ENCODE measurements around the gene LMLN. TPM values are rescaled to one million over a fixed set of nuclear protein-coding genes. Genes with fewer than 3 reads are reported as not detected.

LMLN gene
- total and polyA plus RNA-seq, 2 of the 8 experiments (the other 6 are each of a cell fraction or from before 2014, with no cell fraction given) = 3.9 to 5.0 TPM

DNA sequence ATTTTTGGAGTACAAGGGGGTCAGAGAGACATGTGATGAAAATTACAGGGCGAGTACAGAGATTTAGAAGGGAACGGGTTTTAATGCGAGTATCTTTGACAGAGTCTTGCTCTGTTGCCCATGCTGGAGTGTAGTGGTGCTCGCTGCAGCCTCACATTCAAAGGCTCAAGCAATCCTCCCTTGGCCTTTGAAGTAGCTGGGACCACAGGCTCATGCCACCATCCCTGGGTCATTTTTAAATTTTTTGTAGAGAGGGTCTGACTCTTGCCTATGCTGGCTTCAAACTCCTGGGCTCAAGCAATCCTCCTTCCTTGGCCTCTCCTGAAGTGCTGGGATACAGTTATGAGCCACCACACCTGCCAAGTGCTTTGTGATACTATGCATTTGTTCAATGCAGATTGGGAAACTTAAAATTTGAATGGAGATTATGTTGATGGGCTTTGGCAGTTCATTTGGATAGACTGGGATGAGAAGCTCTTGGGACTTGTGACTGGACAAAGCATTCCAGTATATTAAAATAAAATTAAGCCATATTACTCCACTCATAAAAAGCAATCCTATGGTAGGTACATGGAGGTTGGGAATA lies 4.0 kb upstream of the LMLN start:
- Histone ChIP-seq H3K4me1 (replicated peaks in 1 of 4; ENCODE audit: control insufficient read depth in 3 of 4, insufficient read depth in 4 of 4, low read length in 3 of 4) (peaks cover 1 to 4% (median 3%) of the 10 kb centered on the region in 4 experiments), H3K79me1 (ENCODE audit: low read depth, low read length) (no peaks in the 10 kb centered on the region), H3K36me3 (ENCODE audit: control insufficient read depth in 2 of 4, insufficient read depth in 4 of 4, low read length in 3 of 4) (peaks cover 29 to 56% (median 47%) of the 10 kb centered on the region in 4 experiments), H3K23ac (ENCODE audit: insufficient read length) (no peak overlapping the region), H3K14ac (ENCODE audit: insufficient read length) (no peak overlapping the region), H4K20me1 (replicated peaks in 1 of 2; ENCODE audit: control insufficient read depth in 1 of 2, insufficient read depth in 2 of 2, low read length in 2 of 2) (peaks cover 5 to 14% of the 10 kb centered on the region in 2 experiments), H3K4ac (replicated peaks; ENCODE audit: insufficient read length, low read depth, low read length) (no peak overlapping the region), H3K4me2 (ENCODE audit: insufficient read depth in 1 of 2, low read depth in 2 of 2, low read length in 2 of 2) (no peak overlapping the region), H2BK5ac (ENCODE audit: low read depth, low read length) (no peak overlapping the region), H4K8ac (ENCODE audit: extremely low read depth, insufficient read depth, low read length) (0 out of 2 replicates have a peak overlapping the region, but pooled peaks have one; percentile 22), H2BK15ac (ENCODE audit: low read length) (no peak overlapping the region), H3K18ac (ENCODE audit: extremely low read depth, low read length) (no peak overlapping the region), H3K27ac (ENCODE audit: low read depth, low read length) (no peak overlapping the region), H2BK120ac (replicated peaks; ENCODE audit: low read depth, low read length) (no peak overlapping the region), H2AFZ (ENCODE audit: low read length) (no peak overlapping the region), H2BK12ac (ENCODE audit: low read depth, low read length) (no peak overlapping the region), H2BK20ac (ENCODE audit: low read length) (no peak overlapping the region), H3K9me3 (ENCODE audit: insufficient read depth in 2 of 2, low read depth in 1 of 2, low read length in 1 of 2) (no peaks in the 10 kb centered on the region), H3K27me3 (replicated peaks in 1 of 4; ENCODE audit: control insufficient read depth in 3 of 4, extremely low read depth in 1 of 4, insufficient read depth in 3 of 4, low read length in 3 of 4) (no peaks in the 10 kb centered on the region), H3K56ac (replicated peaks; ENCODE audit: insufficient read length, low read depth, low read length) (no peak overlapping the region), H3K9ac (replicated peaks in 1 of 4; ENCODE audit: extremely low read depth in 1 of 4, low read depth in 3 of 4, low read length in 3 of 4) (no peak overlapping the region; a peak in 1 of 7 replicates), H3K79me2 (ENCODE audit: control insufficient read depth in 1 of 2, insufficient read depth in 2 of 2, low read length in 2 of 2) (peaks cover 0 to 28% of the 10 kb centered on the region in 2 experiments; a peak in 3 of 4 replicates), H3K4me3 (ENCODE audit: extremely low read depth in 1 of 4, insufficient read depth in 2 of 4, low read depth in 3 of 4, low read length in 4 of 4) (no peak overlapping the region), H4K5ac (ENCODE audit: insufficient read length, low read depth, low read length) (no peak overlapping the region), H3K23me2 (ENCODE audit: low read depth, low read length) (peaks cover 9% of the 10 kb centered on the region), H2AK5ac (ENCODE audit: low read depth, low read length) (no peak overlapping the region), H4K91ac (replicated peaks; ENCODE audit: insufficient read length, low read length) (no peak overlapping the region)
- no peak for DNase-seq (ENCODE audit: low read depth in 1 of 2, low spot score in 2 of 2)
- TF ChIP-seq POLR2A (IDR thresholded peaks at IDR 0.05; ENCODE audit: control extremely low read depth in 1 of 2, low read depth in 2 of 2, low read length in 2 of 2) = peak in 1 of 2 experiments; percentile 78; a peak in 2 of 3 replicates
- TF ChIP-seq ASH2L (IDR thresholded peaks at IDR 0.05; ENCODE audit: low read length) = no peak
- TF ChIP-seq RFX5 (IDR thresholded peaks at IDR 0.05; ENCODE audit: borderline replicate concordance, low read depth, low read length) = no peak
- TF ChIP-seq TAF1 (IDR thresholded peaks at IDR 0.05; ENCODE audit: low read depth, low read length) = no peak
- peak; percentile 84; the same call in 1 of the 2 replicates for TF ChIP-seq POLR2AphosphoS5 (IDR thresholded peaks at IDR 0.05; ENCODE audit: low read depth, low read length)
- no peak for TF ChIP-seq CHD2 (IDR thresholded peaks at IDR 0.05; ENCODE audit: low read length)
- ChIA-PET POLR2A (ENCODE audit: partially characterized antibody) (interaction anchor here (0.8 to 2.5 kb wide), 8 partner anchors 9 to 126 kb away, joined by 3 to 9 read pairs (median 4); no protein-coding TSS in a partner anchor), CTCF (ENCODE audit: partially characterized antibody) (interaction anchor here (0.6 kb wide), 1 partner anchor 162 kb away, joined by 4 read pairs; no protein-coding TSS in a partner anchor)
- no peak for FAIRE-seq
- WGBS, 2 experiments (ENCODE audit: extremely low coverage in 1 of 2, insufficient coverage in 1 of 2, insufficient read length in 1 of 2, insufficient replicate concordance in 2 of 2, low coverage in 1 of 2, low lambda C conversion rate in 2 of 2, missing lambda C conversion rate in 1 of 2) = 99% methylated on average over 4 of the region's 4 CpGs; no CpG with 5 or more reads in 1 of the 2 experiments

Data from H1 (cell line).